K562 (cell line): Measurements from ENCODE around the gene TGFB2.

Source experiments
- CHCHD3 ChIP-seq: fragments of 250-450 bp; sonication (Bioruptor Pico); IDR thresholded peaks from 2 replicates; pipeline ENCODE4 v2.1.2; 2022; ENCODE audit warnings: mild to moderate bottlenecking
- MAFF ChIP-seq: IDR thresholded peaks from 2 replicates; pipeline ENCODE4 v1.6.1; 2012; ENCODE audit warnings: low read length, improper control_type of control experiment
- MYC ChIP-seq, 2 experiments: fragments of 250-450 bp in 1 of 2; sonication (Bioruptor Pico) in 1 of 2; IDR thresholded peaks; 2 replicates each; pipeline versions ENCODE4 v1.5.1 to v1.6.1; 2012 to 2021; ENCODE audit warnings: low read depth in 2 of 2, borderline replicate concordance in 1 of 2, improper control_type of control experiment in 1 of 2, low read length in 1 of 2, mild to moderate bottlenecking in 1 of 2, moderate library complexity in 1 of 2
- PATZ1 ChIP-seq: fragments of 250-450 bp; sonication (Bioruptor Pico); IDR thresholded peaks from 2 replicates; pipeline ENCODE4 v1.5.0; 2020; ENCODE audit warnings: mild to moderate bottlenecking, borderline replicate concordance
- TF ChIP-seq, protein P1 (sequence below), 3 experiments: IDR thresholded peaks in 2 of 3; conservative IDR thresholded peaks in 1 of 3; 2 replicates each; pipeline ENCODE4 v1.5.1; 2011 to 2012; ENCODE audit warnings: low read length in 3 of 3, mild to moderate bottlenecking in 3 of 3, control low read depth in 2 of 3, improper control_type of control experiment in 1 of 3, inconsistent platforms in 1 of 3, low read depth in 1 of 3, mixed read lengths in 1 of 3, moderate library complexity in 1 of 3; ENCODE audit not compliant: insufficient read depth in 2 of 3
- TF ChIP-seq, protein P2 (sequence below): sonication (generic); formaldehyde crosslinking; IDR thresholded peaks from 2 replicates; pipeline ENCODE4 v1.8.1; 2023; ENCODE audit warnings: missing genetic modification reagents, mild to moderate bottlenecking, borderline replicate concordance
- TF ChIP-seq, protein P3 (sequence below): conservative IDR thresholded peaks from 2 replicates; pipeline ENCODE4 v1.6.1; 2011; ENCODE audit warnings: low read depth, mild to moderate bottlenecking, low read length; ENCODE audit not compliant: control insufficient read depth

- TF ChIP-seq CHCHD3 = no peak
- TF ChIP-seq, protein P1, sequence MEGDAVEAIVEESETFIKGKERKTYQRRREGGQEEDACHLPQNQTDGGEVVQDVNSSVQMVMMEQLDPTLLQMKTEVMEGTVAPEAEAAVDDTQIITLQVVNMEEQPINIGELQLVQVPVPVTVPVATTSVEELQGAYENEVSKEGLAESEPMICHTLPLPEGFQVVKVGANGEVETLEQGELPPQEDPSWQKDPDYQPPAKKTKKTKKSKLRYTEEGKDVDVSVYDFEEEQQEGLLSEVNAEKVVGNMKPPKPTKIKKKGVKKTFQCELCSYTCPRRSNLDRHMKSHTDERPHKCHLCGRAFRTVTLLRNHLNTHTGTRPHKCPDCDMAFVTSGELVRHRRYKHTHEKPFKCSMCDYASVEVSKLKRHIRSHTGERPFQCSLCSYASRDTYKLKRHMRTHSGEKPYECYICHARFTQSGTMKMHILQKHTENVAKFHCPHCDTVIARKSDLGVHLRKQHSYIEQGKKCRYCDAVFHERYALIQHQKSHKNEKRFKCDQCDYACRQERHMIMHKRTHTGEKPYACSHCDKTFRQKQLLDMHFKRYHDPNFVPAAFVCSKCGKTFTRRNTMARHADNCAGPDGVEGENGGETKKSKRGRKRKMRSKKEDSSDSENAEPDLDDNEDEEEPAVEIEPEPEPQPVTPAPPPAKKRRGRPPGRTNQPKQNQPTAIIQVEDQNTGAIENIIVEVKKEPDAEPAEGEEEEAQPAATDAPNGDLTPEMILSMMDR (IDR thresholded peaks at IDR 0.05 in 2 of 3, conservative IDR thresholded peaks at IDR 0.05 in 1 of 3; ENCODE audit: insufficient read depth in 2 of 3, low read depth in 1 of 3, low read length in 3 of 3) = no peak
- TF ChIP-seq MAFF = no peak
- TF ChIP-seq, protein P2, sequence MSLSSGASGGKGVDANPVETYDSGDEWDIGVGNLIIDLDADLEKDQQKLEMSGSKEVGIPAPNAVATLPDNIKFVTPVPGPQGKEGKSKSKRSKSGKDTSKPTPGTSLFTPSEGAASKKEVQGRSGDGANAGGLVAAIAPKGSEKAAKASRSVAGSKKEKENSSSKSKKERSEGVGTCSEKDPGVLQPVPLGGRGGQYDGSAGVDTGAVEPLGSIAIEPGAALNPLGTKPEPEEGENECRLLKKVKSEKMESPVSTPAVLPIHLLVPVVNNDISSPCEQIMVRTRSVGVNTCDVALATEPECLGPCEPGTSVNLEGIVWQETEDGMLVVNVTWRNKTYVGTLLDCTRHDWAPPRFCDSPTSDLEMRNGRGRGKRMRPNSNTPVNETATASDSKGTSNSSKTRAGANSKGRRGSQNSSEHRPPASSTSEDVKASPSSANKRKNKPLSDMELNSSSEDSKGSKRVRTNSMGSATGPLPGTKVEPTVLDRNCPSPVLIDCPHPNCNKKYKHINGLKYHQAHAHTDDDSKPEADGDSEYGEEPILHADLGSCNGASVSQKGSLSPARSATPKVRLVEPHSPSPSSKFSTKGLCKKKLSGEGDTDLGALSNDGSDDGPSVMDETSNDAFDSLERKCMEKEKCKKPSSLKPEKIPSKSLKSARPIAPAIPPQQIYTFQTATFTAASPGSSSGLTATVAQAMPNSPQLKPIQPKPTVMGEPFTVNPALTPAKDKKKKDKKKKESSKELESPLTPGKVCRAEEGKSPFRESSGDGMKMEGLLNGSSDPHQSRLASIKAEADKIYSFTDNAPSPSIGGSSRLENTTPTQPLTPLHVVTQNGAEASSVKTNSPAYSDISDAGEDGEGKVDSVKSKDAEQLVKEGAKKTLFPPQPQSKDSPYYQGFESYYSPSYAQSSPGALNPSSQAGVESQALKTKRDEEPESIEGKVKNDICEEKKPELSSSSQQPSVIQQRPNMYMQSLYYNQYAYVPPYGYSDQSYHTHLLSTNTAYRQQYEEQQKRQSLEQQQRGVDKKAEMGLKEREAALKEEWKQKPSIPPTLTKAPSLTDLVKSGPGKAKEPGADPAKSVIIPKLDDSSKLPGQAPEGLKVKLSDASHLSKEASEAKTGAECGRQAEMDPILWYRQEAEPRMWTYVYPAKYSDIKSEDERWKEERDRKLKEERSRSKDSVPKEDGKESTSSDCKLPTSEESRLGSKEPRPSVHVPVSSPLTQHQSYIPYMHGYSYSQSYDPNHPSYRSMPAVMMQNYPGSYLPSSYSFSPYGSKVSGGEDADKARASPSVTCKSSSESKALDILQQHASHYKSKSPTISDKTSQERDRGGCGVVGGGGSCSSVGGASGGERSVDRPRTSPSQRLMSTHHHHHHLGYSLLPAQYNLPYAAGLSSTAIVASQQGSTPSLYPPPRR (CRISPR knock-in tag) = no peak
- TF ChIP-seq, protein P3, sequence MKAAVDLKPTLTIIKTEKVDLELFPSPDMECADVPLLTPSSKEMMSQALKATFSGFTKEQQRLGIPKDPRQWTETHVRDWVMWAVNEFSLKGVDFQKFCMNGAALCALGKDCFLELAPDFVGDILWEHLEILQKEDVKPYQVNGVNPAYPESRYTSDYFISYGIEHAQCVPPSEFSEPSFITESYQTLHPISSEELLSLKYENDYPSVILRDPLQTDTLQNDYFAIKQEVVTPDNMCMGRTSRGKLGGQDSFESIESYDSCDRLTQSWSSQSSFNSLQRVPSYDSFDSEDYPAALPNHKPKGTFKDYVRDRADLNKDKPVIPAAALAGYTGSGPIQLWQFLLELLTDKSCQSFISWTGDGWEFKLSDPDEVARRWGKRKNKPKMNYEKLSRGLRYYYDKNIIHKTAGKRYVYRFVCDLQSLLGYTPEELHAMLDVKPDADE = no peak
- no peak for TF ChIP-seq PATZ1 (CRISPR knock-in tag)
- TF ChIP-seq MYC (IDR thresholded peaks at IDR 0.05; ENCODE audit: low read depth, low read length) = no peak
- no peak for TF ChIP-seq MYC (CRISPR knock-in tag; IDR thresholded peaks at IDR 0.05; ENCODE audit: borderline replicate concordance, low read depth)
Observed at GRCh38 chr1:218352075-218352438, 6.9 kb downstream of the TGFB2 start.
